ENCODE measurements around the gene ADD3. TPM values are rescaled to one million over a fixed set of nuclear protein-coding genes. Genes with fewer than 3 reads are reported as not detected.

ADD3 gene
- total and polyA plus RNA-seq, 10 of the 15 experiments (the other 5 are each of a cell fraction or from before 2014, with no cell fraction given), result 27.3 to 129 (median 67.8) TPM

DNA sequence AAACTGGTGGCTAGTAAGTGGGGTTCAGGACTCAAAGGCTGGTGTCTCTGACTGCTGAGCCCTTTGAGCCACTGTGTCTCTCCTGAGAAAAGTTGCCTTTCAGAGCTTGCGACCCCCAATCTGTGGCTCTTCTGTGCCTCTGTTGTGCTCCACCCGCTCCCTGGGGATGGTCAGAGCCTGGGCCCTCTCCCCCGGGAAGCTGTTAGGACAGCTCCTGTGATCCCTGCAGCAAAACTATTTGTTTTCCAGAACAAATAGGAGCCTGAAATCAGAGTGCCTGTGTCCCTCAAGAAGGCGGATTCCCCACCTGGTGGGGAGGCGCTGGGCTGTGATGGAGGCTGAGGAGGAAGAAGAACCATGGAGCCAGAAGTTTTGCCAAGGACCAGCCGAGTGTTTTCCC lies 143.2 kb downstream of the ADD3 start (continued):
- TF ChIP-seq, protein P1, sequence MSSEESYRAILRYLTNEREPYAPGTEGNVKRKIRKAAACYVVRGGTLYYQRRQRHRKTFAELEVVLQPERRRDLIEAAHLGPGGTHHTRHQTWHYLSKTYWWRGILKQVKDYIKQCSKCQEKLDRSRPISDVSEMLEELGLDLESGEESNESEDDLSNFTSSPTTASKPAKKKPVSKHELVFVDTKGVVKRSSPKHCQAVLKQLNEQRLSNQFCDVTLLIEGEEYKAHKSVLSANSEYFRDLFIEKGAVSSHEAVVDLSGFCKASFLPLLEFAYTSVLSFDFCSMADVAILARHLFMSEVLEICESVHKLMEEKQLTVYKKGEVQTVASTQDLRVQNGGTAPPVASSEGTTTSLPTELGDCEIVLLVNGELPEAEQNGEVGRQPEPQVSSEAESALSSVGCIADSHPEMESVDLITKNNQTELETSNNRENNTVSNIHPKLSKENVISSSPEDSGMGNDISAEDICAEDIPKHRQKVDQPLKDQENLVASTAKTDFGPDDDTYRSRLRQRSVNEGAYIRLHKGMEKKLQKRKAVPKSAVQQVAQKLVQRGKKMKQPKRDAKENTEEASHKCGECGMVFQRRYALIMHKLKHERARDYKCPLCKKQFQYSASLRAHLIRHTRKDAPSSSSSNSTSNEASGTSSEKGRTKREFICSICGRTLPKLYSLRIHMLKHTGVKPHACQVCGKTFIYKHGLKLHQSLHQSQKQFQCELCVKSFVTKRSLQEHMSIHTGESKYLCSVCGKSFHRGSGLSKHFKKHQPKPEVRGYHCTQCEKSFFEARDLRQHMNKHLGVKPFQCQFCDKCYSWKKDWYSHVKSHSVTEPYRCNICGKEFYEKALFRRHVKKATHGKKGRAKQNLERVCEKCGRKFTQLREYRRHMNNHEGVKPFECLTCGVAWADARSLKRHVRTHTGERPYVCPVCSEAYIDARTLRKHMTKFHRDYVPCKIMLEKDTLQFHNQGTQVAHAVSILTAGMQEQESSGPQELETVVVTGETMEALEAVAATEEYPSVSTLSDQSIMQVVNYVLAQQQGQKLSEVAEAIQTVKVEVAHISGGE (CRISPR knock-in tag; IDR thresholded peaks at IDR 0.05), result no peak

DNA sequence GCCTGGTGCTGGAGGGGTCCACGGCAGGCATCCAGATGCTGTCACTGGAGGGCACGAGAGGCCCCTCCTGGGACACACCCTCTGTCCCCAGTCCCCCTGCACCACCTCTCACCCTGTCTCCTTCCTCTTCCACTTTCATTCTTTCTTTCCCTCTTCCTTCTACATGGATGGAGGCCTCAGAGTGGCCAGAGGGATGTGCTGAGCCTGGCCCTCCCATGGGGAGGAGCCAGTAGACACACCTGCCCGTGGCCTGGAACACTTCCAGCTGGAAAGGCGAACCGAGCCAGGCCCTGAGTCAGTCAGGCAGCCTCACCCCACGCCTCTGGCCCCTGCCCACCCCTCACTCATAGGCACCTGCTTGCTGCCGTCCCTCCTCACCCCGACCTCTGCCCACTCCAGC lies 143.7 kb downstream of the ADD3 start:
- ChIA-PET CTCF (no interaction called here), RAD21 (ENCODE audit: unreplicated experiment) (no interaction called here), SMC1A (ENCODE audit: uncharacterized antibody, unreplicated experiment) (no interaction called here), POLR2A (no interaction called here)
- Histone ChIP-seq H3K27me3 (replicated peaks in 1 of 2; ENCODE audit: control insufficient read depth in 2 of 2, insufficient read depth in 2 of 2, low read length in 1 of 2) (peaks cover 2 to 3% of the 10 kb centered on the region in 2 experiments), H3K9ac (ENCODE audit: control insufficient read depth, insufficient read depth, low read length) (no peak overlapping the region), H3K36me3 (ENCODE audit: control insufficient read depth in 2 of 2, insufficient read depth in 2 of 2, low read length in 1 of 2) (no peaks in the 10 kb centered on the region), H3K9me3 (replicated peaks; ENCODE audit: control insufficient read depth, insufficient read depth, low read length) (no peaks in the 10 kb centered on the region), H4K20me1 (ENCODE audit: control insufficient read depth, insufficient read depth) (no peaks in the 10 kb centered on the region), H3K27ac (ENCODE audit: control insufficient read depth, insufficient read depth) (no peak overlapping the region), H2AFZ (ENCODE audit: control insufficient read depth, low read depth, low read length) (no peak overlapping the region), H3K4me2 (ENCODE audit: control insufficient read depth, insufficient read depth) (no peak overlapping the region), H3K79me2 (ENCODE audit: control insufficient read depth, insufficient read depth, low read length) (no peaks in the 10 kb centered on the region), H3K4me1 (ENCODE audit: control insufficient read depth, insufficient read depth, low read length) (peaks cover 1% of the 10 kb centered on the region; the same call in 1 of the 2 replicates), H3K4me3 (no peak overlapping the region)
- WGBS (ENCODE audit: insufficient coverage, insufficient replicate concordance, low lambda C conversion rate, missing lambda C conversion rate), result 16% methylated on average over 8 of the region's 8 CpGs
- DNase-seq (ENCODE audit: low read depth, low spot score), result no peak
- intact Hi-C loops (cut with micrococcal nuclease; ENCODE audit: unreplicated experiment) (no loop called here), in situ Hi-C loops (cut with MboI) (no loop called here)
- TF ChIP-seq RAD21 (IDR thresholded peaks at IDR 0.05; ENCODE audit: insufficient read depth, low read depth, low read length) (no peak), GABPA (IDR thresholded peaks at IDR 0.05; ENCODE audit: low read depth) (no peak), FOXM1 (IDR thresholded peaks at IDR 0.05; ENCODE audit: low read depth, low read length) (no peak)
- FAIRE-seq, result no peak
- no peak for ATAC-seq
- no TSS peak for BruUV-seq (replicated peaks)

All from GM12878 (cell line).